CD14-positive monocyte (primary cell): Measurements from ENCODE around the gene SBF2. TPM values are rescaled to one million over a fixed set of nuclear protein-coding genes. Genes with fewer than 3 reads are reported as not detected.

Experiments used
- DNase-seq, 3 donors: peaks; one replicate each; pipeline ENCODE4 v3.0.0-alpha.2; 2011 to 2022
- H2AFZ ChIP-seq: 2 replicates; pipeline ENCODE4 v1.6.0; 2012; ENCODE audit warnings: mild to moderate bottlenecking, low read depth, low read length, inconsistent platforms; ENCODE audit not compliant: insufficient read depth, poor library complexity, severe bottlenecking
- H3K27ac ChIP-seq, 2 donors: 1 replicate in 1 of 2; 2 replicates in 1 of 2; pipeline ENCODE4 v1.5.1; 2012 to 2013; ENCODE audit warnings: low read length in 2 of 2, control low read depth in 1 of 2, inconsistent platforms in 1 of 2, low read depth in 1 of 2, mild to moderate bottlenecking in 1 of 2
- H3K27me3 ChIP-seq, 2 donors: one replicate each; pipeline versions ENCODE4 v1.6.0 to v1.6.1; 2011 to 2013; ENCODE audit warnings: low read length in 2 of 2; ENCODE audit not compliant: control insufficient read depth in 2 of 2, insufficient read depth in 2 of 2
- H3K36me3 ChIP-seq, 2 donors: replicated peaks in 1 of 2; 1 replicate in 1 of 2; 2 replicates in 1 of 2; pipeline versions ENCODE4 v1.5.1 to v1.6.1; 2012 to 2013; ENCODE audit warnings: low read length in 2 of 2, control low read depth in 1 of 2, inconsistent platforms in 1 of 2, mild to moderate bottlenecking in 1 of 2; ENCODE audit not compliant: insufficient read depth in 2 of 2, control insufficient read depth in 1 of 2
- H3K4me1 ChIP-seq, 2 donors: 1 replicate in 1 of 2; 2 replicates in 1 of 2; pipeline versions ENCODE4 v1.5.1 to v1.6.1; 2012 to 2013; ENCODE audit warnings: low read length in 2 of 2, control low read depth in 1 of 2, inconsistent platforms in 1 of 2, mild to moderate bottlenecking in 1 of 2, moderate library complexity in 1 of 2; ENCODE audit not compliant: insufficient read depth in 2 of 2, control insufficient read depth in 1 of 2
- H3K4me2 ChIP-seq: replicated peaks from 2 replicates; pipeline ENCODE3; 2012; ENCODE audit warnings: low read length, moderate library complexity, mild to moderate bottlenecking; ENCODE audit not compliant: poor library complexity, severe bottlenecking; ENCODE audit errors: extremely low read depth
- H3K4me3 ChIP-seq, 3 experiments: fragments of 200-600 bp in 1 of 3; sonication (generic) in 1 of 3; replicated peaks in 1 of 3; 1 replicate in 2 of 3; 2 replicates in 1 of 3; pipeline ENCODE4 v1.5.1; 2011 to 2013; ENCODE audit warnings: low read length in 3 of 3, mild to moderate bottlenecking in 3 of 3, control low read depth in 2 of 3, low read depth in 2 of 3, inconsistent platforms in 1 of 3, moderate library complexity in 1 of 3
- H3K79me2 ChIP-seq: 2 replicates; pipeline ENCODE4 v1.6.0; 2012; ENCODE audit warnings: mild to moderate bottlenecking, control low read depth, inconsistent platforms, low read length, moderate library complexity; ENCODE audit not compliant: insufficient read depth
- H3K9ac ChIP-seq: 2 replicates; pipeline ENCODE4 v1.6.0; 2017; ENCODE audit warnings: low read length, mild to moderate bottlenecking; ENCODE audit not compliant: insufficient read depth, poor library complexity, severe bottlenecking
- H3K9me3 ChIP-seq, 2 donors: replicated peaks in 1 of 2; 1 replicate in 1 of 2; 2 replicates in 1 of 2; pipeline versions ENCODE4 v1.5.1 to v1.6.1; 2012 to 2013; ENCODE audit warnings: low read length in 2 of 2, control low read depth in 1 of 2; ENCODE audit not compliant: control insufficient read depth in 1 of 2, insufficient read depth in 1 of 2
- H4K20me1 ChIP-seq: 2 replicates; pipeline ENCODE4 v1.6.0; 2012; ENCODE audit warnings: mild to moderate bottlenecking, low read length, control low read depth, moderate library complexity; ENCODE audit not compliant: insufficient read depth
- H3K27ac Mint-ChIP-seq, 7 donors: one replicate each; pipeline ENCODE4 v1.8.0; 2020; ENCODE audit warnings: mild to moderate bottlenecking in 7 of 7, mixed read lengths in 7 of 7, moderate library complexity in 6 of 7, inconsistent platforms in 2 of 7
- H3K27me3 Mint-ChIP-seq, 3 donors: one replicate each; pipeline ENCODE4 v1.8.0; 2021 to 2022; ENCODE audit warnings: low read depth in 3 of 3, mild to moderate bottlenecking in 3 of 3, mixed read lengths in 3 of 3, moderate library complexity in 3 of 3, inconsistent platforms in 1 of 3
- H3K36me3 Mint-ChIP-seq, 2 donors: one replicate each; pipeline ENCODE4 v1.8.0; 2020; ENCODE audit warnings: mixed read lengths in 2 of 2, inconsistent platforms in 1 of 2, mild to moderate bottlenecking in 1 of 2
- H3K4me1 Mint-ChIP-seq: one replicate; pipeline ENCODE4 v1.8.0; 2020; ENCODE audit warnings: mild to moderate bottlenecking, mixed read lengths
- H3K4me3 Mint-ChIP-seq, 2 donors: one replicate each; pipeline ENCODE4 v1.8.0; 2020; ENCODE audit warnings: mild to moderate bottlenecking in 2 of 2, mixed read lengths in 2 of 2, moderate library complexity in 1 of 2
- H3K9me3 Mint-ChIP-seq, 7 donors: one replicate each; pipeline ENCODE4 v1.8.0; 2020 to 2022; ENCODE audit warnings: mixed read lengths in 7 of 7, mild to moderate bottlenecking in 6 of 7, moderate library complexity in 6 of 7, inconsistent platforms in 2 of 7
- CTCF ChIP-seq: fragments of 200-600 bp; IDR thresholded peaks from one replicate; pipeline ENCODE4 v1.8.0; 2022; ENCODE audit warnings: antibody characterized with exemption, mild to moderate bottlenecking
- WGBS: methylation state at CpG from one replicate; pipeline ENCODE4 v1.1.5; 2013; ENCODE audit warnings: missing lambda C conversion rate; ENCODE audit not compliant: insufficient coverage; 5-methylcytosine and 5-hydroxymethylcytosine counted together
- intact Hi-C, 2 donors: fragments of 100-400 bp; cut with micrococcal nuclease; formaldehyde crosslinking; loops; one replicate each; pipeline versions ENCODE4 v1.15.0 to v1.15.1; 2023
- polyA plus RNA-seq, 3 donors: library from polyadenylated mRNA; depleted of rRNA in 1 of 3; unstranded in 2 of 3; stranded (reverse) in 1 of 3; fragments of 300-500 nt in 2 of 3; fragments of >200 nt in 1 of 3; fragmentation: Illumina TruSeq in 2 of 3; gene quantifications; 1 replicate in 2 of 3; 2 replicates in 1 of 3; pipeline ENCODE4 v1.2.3, GENCODE V29; 2012 to 2021

SBF2 gene
- polyA plus RNA-seq, 3 donors: 8.9 to 30.7 (median 16.4) TPM

DNA sequence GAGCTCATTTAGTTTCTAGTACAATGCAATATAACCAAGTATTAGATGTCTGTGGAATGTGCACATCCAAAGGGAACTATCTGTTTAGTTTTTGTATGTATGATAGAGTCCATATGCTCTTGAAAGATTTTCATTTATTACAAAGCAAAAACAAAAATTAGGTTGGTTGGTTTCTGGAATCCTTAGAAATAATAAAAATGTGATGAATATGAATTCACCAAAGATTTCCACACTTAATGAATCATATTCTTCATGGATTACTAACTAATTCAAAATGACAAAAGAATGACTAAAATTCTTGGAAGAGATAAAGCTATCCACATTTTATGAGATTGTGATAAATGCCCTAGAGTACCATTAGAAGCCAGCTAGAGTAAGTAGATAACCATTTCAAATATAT is 261.1 kb downstream of the SBF2 start:
- Histone ChIP-seq H4K20me1 (peaks cover 9% of the 10 kb centered on the region), H3K9ac (no peak overlapping the region), H2AFZ (no peak overlapping the region), H3K36me3 (peaks cover 13 to 22% of the 10 kb centered on the region in 2 donors), H3K27me3 (no peaks in the 10 kb centered on the region), H3K9me3 (no peaks in the 10 kb centered on the region), H3K4me3 (no peak overlapping the region), H3K4me1 (no peaks in the 10 kb centered on the region), H3K4me2 (no peak overlapping the region), H3K79me2 (peaks cover 3% of the 10 kb centered on the region), H3K27ac (no peak overlapping the region)
- no peak for DNase-seq
- no peaks in the 10 kb centered on the region for H3K4me1 Mint-ChIP-seq
- no peak overlapping the region for H3K27ac Mint-ChIP-seq
- intact Hi-C loops: no loop called here
- no peak for TF ChIP-seq CTCF
- H3K36me3 Mint-ChIP-seq: peaks cover 23 to 28% of the 10 kb centered on the region in 2 donors
- no peaks in the 10 kb centered on the region for H3K27me3 Mint-ChIP-seq
- peaks cover 0 to 5% (median 3%) of the 10 kb centered on the region in 7 donors for H3K9me3 Mint-ChIP-seq
- no peak overlapping the region for H3K4me3 Mint-ChIP-seq

- H4K20me1 ChIP-seq: peaks cover 9% of the 10 kb centered on the region
- H2AFZ ChIP-seq: no peak overlapping the region
- H3K36me3 ChIP-seq: peaks cover 26 to 41% of the 10 kb centered on the region in 2 donors
- no peak overlapping the region for H3K4me2 ChIP-seq
- H3K9me3 ChIP-seq: no peaks in the 10 kb centered on the region
- no CpG with 5 or more reads among the region's 2 CpGs for WGBS
- no peak overlapping the region for H3K27ac ChIP-seq
- no peak overlapping the region for H3K27ac Mint-ChIP-seq
- TF ChIP-seq CTCF: no peak
- peaks cover 3% of the 10 kb centered on the region for H3K79me2 ChIP-seq
- no peak overlapping the region for H3K4me3 Mint-ChIP-seq
- H3K27me3 Mint-ChIP-seq: no peaks in the 10 kb centered on the region
- peaks cover 34 to 44% of the 10 kb centered on the region in 2 donors for H3K36me3 Mint-ChIP-seq
- no peaks in the 10 kb centered on the region for H3K4me1 ChIP-seq
- H3K4me3 ChIP-seq: no peak overlapping the region
- DNase-seq: no peak
- H3K27me3 ChIP-seq: no peaks in the 10 kb centered on the region
- no peak overlapping the region for H3K9ac ChIP-seq
- intact Hi-C loops: no loop called here
- H3K4me1 Mint-ChIP-seq: no peaks in the 10 kb centered on the region
- no peaks in the 10 kb centered on the region for H3K9me3 Mint-ChIP-seq
Measured at GRCh38 chr11:10030122-10030490, 263.9 kb downstream of the SBF2 start.
